Heart left ventricle (tissue), 13 donors: ENCODE measurements around the gene ENO1.

Experiments used
- CTCF ChIP-seq, 12 donors: fragments of 200-600 bp; sonication (generic) in 4 of 12; IDR thresholded peaks; one replicate each; pipeline versions ENCODE4 v1.5.0 to v1.8.0; 2018 to 2022; ENCODE audit warnings: antibody characterized with exemption in 12 of 12, mild to moderate bottlenecking in 5 of 12
- POLR2A ChIP-seq, 2 donors: fragments of 450-650 bp; IDR thresholded peaks; one replicate each; pipeline ENCODE4 v1.6.1; 2017; ENCODE audit warnings: antibody characterized with exemption in 2 of 2, mild to moderate bottlenecking in 2 of 2, moderate library complexity in 2 of 2
- donor health status: ischemic (EF 13 %, LVEDD 7.1; RV severe dilation, severe dysfunction).
- donor health status: DM: no; HTN: yes; CAD: no.
- donor health status: DM: no; HTN: no; CAD: no.
- donor health status: ischemic (EF 25% LVEDD 6.9; RV normal size, moderate dysfunction).
- donor health status: ischemic (EF 25% LVEDD 5.7; RV mildly dilated, moderate dysfunction).
- donor health status: ischemic (EF 35%, LVEDD 5.7; RV mildly dilated, moderate dysfunction).
- donor health status: nonischemic (EF 11% LVEDD 7.7; RV severe dilation, severe dysfunction).
- donor health status: DM: yes; HTN: yes; CAD: no.
- donor health status: PGD.
- donor health status: ischemic (EF 29% LVEDD 5.4; RV normal size, mild dysfunction).
- donor health status: nonischemic (EF 23%, LVEDD 6.1; RV moderate dilation, normal function).

GRCh38 chr1:8818325-8818775, 60.1 kb downstream of the ENO1 start:
- TF ChIP-seq CTCF (IDR thresholded peaks at IDR 0.05) (no peak), POLR2A (IDR thresholded peaks at IDR 0.05) (no peak)
